Stimulated activated CD4-positive, alpha-beta T cell treated with anti-CD3 and anti-CD28 coated beads, Interleukin-4, amount 100 ng/mL, for 4 hours (primary cell): ENCODE results near the gene AUH.
A peak's percentile ranks its signal among the peaks of the same experiment; 100 is the strongest.
"Not testable (repeated sequence)": the region's sequence is repeated elsewhere in the genome, so short reads cannot be mapped to it uniquely, and the experiment has no call there.

Source experiments
- DNase-seq, 2 experiments: peaks; one replicate each; pipeline ENCODE4 v3.0.0-alpha.2; 2020

The AUH gene

GRCh38 chr9:91202736-91203283, 158.9 kb downstream of the AUH start:
- DNase-seq, result no peak

DNA sequence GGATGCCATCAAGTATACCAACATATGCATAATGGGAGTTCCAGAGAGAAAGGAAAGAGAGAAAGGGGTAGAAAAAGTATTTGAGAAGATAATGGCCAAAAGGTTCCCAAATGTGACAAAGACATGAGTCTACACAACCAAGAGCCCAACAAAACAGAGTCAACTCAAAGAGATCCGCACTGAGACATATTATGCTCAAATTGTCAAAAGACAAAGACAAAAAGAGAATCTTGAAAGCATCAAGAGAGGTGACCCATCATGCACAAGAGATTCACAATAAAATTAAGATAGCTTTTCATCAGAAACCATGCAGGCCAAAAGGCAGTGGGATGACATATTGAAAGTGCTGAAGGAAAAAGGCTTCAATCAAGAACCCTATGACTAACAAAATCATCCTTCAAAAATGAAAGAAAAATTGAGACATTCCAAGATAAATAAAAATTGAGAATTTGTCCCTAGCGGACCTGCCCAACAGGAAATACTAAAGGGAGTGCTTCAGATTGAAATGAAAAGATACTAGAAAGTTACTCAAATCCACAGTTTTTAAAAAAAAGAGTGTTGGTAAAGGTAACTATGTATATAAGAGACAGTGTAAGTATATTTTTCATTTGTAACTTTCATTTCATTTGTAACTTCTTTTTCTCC, 160.9 kb downstream of the AUH start:
- DNase-seq, result no peak

GRCh38 chr9:91199739-91200497, 161.8 kb downstream of the AUH start:
- DNase-seq, result no peak

- DNase-seq, result not testable (repeated sequence)
Observed at GRCh38 chr9:91198881-91199280, 162.8 kb downstream of the AUH start.

GRCh38 chr9:91198405-91198804, 163.3 kb downstream of the AUH start:
- no peak for DNase-seq

DNA sequence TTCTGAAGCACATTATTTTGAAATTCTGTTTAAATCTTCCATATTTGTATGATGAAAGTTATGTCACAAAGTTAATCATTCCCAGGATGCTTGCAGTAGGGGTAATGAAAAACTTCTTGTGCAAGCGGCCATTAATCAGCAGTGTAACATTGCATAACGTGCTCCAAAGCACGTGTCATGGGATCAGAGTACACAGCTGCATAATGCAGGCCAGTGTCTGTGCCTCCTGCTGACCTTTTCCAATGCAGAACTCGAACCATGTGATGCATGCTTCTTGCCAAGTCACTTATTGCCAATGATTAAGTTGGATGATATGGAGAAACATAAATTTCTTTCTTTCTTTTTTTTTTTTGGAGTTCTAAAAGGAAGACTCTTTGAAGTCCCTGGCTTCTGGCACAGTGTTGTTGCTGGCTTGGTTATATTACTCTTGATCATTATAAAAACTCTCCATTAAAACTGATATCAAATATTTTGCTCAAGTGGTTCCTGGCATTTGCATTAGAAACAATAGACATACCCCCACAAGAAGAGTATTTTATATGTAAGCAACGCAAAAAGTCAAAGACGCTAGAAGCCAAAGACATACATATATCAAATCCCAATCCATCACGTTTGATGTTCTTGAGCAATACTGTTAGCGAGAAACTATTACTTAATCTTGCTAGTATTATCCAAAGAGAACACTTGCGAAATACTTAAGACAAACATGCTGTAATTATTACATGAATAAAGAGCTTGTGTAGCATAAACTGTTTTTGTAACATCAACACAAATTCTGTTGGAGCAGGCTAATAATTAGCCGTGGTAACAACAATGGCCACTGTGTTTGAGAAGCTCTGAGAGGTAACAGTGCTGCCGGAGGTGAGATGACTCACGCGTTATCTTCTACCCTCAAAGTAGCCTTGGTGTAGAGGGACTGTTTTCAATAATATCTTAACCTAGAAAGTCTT, 164.2 kb downstream of the AUH start:
- no peak for DNase-seq

GRCh38 chr9:91196103-91196950, 165.4 kb downstream of the AUH start:
- DNase-seq, result no peak

DNA sequence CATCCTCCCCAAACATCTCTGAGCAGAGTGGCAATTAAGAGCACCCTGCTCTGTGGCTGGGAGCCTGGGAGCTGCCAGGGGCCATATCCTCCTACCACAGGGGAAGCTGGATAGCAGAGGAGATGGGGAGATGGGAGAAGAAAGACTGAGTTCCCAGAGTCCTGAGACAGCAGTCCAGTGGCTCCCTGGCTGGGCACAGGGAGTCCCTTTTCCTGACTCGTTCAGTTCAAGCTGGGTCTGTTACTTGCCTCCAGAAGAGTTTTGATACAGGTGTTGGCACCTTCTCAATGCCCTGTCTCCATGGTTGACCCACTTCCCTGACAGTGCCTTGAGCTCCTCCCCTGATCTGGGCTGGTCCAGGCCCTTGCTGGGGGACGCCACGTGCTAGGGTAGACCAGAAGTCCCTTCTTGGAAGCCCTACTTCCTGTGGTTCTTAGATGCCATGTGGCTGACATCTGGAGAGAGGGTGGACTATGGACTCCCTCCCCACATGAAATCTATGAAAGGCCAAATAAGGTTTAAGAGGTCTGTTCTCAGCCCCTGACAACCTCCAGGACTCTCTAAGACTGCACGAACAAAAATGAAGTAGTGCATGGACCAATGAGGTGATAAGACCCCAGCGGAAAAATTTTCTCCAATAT, 166.2 kb downstream of the AUH start:
- no peak for DNase-seq

- peak; percentile 70 to 76 for DNase-seq
Observed at GRCh38 chr9:91193658-91194391, 167.9 kb downstream of the AUH start.

DNA sequence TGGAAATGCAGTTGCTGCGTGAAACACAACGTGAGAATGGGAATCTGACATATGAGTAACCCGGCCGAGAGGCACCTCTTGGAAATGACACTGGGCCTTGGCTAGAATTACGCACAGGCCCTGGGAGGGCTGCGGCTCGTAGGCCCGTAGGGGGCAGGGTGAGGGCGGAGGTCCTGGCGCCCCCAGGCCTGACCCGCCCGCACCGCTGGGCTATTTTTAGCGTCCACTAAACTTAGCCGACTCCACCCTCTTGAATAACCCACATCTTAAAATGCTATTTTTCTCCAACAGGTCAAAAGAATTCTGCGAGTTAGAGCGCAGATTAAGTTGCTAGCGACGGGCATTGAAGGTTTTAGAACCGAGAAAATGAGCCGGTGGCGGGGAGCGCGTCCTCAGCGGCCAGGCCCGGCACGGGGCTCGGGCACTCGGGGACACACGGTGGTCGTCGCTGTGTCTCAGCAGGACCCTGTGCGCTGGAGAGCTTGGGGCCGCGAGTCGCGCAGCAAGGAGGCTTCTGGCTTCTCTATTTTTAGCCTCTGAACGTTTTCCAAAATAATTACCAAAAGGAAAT, 168.5 kb downstream of the AUH start:
- DNase-seq, result peak; percentile 64 to 88

DNA sequence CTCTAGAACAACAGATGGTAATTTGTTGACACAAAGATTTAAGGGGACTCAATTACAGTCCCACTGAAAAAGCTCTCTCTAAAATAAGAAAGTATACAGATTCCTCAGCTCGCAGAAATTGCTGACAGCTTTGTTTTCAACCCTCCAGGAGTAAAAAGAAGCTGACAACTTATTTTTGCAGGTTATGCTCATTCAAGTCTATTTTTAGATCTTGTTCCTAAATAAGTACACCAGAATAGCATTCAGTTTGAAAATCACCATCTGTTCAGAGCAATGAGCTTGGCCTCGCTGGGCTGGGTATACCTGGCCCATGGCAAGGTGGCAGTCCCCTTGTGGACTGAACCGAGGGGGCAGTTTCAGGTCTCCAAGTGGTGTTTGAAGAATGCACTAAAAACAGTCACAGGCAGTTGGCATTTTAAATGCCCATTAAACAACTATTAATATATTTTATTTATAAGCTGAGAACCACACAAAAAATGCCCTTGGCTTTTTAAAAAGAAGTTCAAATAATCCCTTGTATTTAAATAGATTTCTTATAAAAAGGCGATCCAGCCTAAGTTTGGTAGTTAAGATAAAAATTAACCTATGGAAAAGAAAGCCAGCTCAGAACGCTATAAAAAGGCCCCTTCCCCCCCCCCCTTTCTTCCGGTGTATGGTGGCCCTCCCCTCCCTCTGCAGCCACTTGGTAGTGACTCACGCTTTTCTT, 169.2 kb downstream of the AUH start:
- no peak for DNase-seq

DNA sequence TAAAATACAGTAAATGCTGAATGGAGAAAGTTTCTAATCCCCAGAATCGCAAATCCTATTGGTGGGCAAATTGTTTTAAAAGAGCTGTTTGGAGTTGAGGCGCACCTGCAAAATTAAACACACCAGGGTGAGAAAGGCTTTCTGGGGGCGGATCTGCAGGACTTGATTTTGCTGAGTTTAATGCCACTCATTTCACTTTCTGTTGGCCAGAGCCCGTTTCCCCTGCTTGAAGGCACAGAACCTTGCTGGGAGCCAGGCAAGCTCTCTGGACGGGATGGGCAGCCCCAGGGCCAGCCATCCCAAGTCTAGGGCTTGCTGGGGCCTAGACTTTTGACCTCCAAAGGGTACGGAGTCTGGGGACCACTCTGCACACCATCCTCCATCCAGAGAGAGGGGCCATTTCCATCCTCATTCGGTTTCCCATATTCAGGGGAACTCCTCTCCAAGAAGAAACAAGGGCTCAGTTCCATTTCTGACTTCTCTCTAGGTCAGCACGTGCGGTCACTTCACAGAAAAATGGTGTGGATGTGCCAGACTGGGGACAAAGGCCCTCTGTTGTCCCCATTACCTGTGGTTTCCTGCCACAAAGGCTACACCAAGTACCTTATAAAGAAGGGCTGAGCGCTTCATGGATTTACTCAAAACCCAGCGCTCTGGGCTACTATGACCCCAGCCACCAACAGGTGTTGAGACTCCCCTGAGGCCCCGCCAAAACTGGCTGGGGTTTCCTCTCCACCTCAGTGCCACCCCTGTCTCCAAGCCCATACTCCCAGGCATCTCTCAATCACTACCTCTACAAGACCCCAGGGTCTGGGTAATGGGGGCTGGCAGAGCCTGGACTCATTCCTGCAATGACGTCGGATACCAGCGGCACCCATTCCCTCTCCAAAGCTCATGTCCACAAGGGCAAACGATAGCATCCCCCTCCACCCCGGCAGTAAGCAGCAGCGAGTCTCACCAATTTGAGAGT, 170.0 kb downstream of the AUH start:
- DNase-seq, result no peak

- no peak for DNase-seq
Observed at GRCh38 chr9:91190062-91190461, 171.7 kb downstream of the AUH start.

DNA sequence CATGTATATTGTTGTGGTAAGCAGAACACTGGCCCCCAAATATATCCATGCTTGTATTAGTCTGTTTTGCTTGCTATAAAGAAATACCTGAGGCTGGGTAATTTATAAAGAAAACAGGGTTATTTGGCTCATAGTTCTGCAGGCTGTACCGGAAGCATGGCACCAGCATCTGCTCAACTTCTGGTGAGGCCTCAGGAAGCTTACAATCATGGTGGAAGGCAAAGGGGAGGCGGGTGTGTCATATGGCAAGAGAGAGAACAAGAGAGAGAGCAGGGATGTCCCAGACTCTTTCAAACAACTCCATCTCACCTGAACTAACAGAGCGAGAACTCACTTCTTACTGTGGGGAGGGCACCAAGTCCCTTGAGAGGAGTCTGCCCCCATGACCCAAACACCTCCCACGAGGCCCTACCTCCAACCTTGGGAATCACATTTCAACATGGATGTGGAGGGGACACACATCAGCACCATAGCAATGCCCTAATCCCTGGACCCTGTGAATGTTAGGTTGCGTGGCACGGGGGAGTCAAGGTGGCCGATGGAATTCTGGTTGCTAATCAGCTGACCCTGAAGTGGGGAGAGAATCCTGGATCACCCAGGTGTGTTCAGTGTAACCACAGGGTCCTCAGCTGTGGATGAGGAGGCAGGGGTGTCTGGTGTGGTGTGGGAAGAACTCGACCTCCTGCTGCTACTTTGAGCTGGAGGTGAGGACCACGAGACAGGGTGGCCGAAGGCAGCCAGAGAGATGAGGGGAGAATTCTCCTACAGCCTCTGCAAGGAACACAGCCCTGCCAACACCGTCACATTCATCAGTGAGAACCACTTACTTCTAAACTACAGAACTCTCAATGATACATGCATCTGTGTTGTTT, 172.8 kb downstream of the AUH start:
- no peak for DNase-seq

- no peak for DNase-seq
Observed at GRCh38 chr9:91187965-91188344, 173.8 kb downstream of the AUH start.

- DNase-seq, result no peak
Observed at GRCh38 chr9:91187311-91187964, 174.3 kb downstream of the AUH start.

DNA sequence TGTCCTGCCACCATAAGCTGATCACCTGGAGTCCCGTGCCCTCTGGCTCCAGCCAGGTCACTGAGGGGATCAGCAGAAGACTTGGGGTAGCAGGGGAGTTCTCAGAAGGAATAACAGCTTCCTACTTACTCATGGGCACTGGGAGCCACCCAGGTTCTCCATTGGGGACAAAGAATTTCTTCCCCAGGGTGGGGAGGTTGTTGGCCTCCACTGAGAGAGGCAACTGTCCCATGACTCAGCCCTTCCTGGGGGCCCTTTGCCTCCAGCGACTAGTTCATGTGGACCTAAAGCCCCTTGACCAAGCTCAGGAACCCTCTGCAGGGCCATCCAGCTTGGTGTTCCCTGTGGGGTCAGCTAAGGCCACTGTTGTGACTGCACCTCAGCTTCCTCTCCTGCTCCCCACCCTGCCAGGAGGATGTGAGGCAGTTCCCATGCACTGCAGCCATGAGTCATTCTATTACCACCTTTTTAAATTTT, 175.0 kb downstream of the AUH start:
- no peak for DNase-seq
